IPS DF 4.7 (cell line): ENCODE data around the gene THRB.

Source experiments
- DNase-seq: peaks from one replicate; pipeline ENCODE4 v3.0.0-alpha.2; 2013; ENCODE audit warnings: low spot score; ENCODE audit errors: extremely low read depth

Gene THRB

DNA sequence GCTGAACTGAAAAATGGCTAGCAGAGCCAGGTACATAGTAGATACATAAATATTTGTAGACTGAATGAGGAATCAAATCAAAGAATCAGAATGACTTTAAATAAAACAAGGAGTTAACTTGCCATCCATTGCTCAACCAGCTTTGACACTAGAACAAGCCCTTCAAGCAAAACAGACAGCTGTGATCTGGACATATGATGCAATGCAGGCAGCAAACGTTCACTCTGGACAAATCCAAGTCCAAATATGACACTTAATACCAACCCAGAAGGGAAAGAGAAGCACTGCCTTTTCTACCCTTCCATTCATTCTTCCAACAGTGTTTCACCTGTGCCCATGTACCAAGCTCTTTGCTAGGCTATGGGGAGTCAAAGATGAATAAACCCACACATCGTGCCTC is 4.5 kb downstream of the THRB start:
- DNase-seq: no peak

DNA sequence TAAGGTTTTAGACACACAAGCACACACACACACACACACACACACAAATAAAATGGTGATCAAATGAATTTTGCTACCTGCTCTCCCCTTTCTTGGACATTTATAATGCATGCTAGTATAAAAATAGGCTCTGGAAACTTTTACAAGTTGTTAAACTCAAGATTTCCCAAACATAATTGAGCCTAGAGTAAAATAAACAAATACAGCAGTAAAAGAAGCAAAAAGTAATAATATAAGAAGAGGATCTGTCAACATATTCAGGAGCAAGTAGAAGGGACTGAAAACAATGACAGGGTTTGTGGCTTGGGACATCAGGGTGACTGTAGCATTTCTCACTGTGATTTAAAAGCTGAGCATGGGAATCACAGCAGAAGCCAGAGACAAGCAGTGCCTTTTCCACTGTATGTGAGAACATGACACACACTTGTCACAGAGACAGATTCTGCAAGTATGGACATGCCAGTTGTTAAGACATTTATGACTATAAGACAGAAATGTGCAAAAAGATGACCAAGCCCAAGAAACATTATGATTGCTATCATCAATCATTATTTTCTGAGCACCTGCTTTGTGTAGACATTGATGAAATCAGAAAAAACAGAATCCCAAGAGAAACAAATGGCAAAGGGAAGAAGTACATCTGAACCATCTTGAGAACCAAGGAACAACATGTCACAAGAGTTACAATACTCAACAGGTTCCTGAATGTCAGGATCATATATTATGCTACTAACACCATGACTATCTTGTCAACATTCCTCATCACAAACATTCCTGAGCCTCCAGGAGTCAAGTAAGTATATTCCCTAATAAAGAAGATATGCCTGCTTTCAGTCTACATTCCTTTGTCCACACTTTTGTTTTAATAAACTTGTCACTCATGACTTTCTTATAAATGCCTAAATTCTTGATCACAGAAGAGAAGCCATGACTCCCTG is 7.1 kb downstream of the THRB start:
- DNase-seq: no peak

DNA sequence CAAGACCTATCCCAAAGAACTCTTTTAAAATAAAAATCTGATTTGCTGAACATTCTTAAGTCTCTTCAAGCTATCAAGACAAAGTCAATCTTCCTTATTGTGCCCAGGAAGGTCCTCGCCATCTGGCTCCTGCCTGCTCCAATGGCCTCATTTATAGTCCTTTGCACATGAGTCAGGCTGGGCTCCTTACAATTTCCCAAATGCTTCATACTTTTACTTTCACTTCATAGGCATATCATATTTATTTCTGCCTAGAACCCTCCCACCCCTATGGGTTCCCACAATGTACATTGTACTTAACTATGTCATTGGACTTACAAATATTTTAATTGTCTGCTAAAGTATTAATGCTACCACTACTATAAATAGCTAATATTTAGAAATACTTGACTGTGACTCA is 9.1 kb downstream of the THRB start:
- DNase-seq: no peak

DNA sequence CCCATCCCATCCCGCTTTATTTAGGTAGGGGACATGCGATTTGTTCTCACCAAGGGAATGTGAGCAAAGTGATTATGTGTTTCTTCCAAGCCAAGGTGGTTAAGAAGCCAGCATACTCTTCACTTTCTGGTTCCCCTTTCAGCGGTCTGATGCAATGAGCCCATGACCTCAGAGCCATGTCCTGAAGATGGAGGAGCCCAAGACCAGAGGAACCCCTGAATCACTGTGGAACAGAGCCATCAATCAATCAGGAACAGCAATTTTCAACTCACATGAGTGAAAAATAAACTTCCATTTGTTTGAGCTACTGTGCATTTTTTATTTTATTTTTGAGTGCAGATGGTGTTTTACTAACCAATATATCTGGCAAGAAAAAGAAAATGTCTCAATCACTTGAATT is 10.8 kb downstream of the THRB start:
- DNase-seq: no peak

DNA sequence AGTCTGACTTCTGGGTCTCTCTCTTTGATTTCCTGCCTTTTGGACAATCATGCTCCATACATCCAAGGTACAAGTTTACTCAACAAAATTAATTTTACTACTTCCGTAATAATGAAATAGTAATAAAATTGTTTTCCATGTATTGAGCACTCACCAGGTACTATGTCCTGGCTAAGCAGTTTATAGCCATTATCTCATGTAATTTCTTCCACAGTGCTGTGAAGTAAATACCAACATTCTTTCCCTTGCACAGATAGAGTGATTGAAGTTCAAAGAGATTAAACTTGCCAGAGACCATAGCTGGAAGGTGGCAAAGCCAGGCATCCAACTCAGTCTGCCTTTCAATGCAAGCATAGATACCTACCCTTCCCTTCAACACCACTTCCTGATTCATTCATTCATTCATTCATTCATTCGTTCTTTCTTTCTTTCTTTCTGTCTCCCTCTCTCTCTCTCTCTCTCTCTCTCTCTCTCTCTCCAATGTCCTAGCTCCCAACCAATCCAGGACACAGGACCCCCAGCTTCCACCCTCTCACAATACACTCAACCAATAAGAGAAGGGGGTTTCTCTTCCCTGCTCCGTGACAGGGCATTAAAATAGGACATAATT is 12.4 kb downstream of the THRB start:
- no peak for DNase-seq

DNA sequence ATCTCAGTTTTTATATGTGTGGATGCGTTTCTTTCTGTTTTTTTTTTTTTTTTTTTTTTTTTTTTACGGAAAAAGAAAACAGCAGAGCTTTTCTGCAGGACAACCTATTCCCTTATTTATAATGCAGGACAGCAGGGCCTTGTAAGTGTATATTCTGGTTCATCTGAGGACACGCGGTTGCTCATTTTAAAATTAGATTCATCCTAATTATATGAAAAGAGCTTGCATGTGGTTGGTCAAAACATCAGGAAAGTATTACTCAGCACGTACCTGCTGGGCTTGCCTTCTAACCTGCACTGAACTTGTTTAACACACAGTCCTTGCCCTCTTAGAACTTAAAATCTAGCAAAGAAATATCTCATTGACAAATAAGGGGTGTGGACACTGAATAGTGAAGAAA is 13.5 kb downstream of the THRB start:
- no peak for DNase-seq

DNA sequence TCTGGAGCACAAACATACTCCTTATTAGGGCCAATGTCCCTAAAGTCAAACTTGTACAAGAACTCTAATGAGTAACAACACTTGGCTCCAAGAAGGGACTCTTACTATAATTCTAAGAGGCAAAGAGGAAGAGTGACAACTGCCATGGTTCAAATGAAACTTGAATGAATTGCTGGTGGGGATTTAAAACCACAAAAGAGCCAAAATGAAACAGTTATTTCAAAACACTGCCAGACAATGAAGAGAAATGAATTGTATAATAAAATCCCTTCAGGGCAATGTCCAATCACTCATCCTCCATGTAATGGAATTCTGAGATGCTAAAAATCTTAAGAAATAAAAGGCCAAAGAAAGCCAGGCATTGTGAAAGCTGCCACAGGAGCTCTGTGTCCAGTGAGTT is 14.2 kb downstream of the THRB start:
- DNase-seq: no peak

DNA sequence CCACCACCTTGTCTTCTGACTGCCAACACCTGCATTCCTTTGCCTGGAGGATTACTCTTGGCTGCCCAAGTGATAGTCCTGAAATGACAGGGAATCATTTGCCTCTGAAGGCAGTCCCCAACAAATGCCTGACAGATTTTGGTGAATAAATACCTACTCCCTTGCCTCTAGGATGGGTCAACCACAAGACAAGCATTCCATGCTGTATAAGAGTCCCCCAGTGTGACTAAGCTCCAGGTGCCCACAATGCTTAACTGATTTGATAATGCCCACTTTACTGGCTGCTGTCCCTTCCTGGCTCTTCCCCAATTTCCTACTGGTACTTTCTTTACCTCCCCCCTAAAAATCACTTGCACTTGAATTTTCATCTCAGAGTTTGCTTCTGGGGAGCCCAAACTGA is 14.8 kb downstream of the THRB start:
- no peak for DNase-seq

DNA sequence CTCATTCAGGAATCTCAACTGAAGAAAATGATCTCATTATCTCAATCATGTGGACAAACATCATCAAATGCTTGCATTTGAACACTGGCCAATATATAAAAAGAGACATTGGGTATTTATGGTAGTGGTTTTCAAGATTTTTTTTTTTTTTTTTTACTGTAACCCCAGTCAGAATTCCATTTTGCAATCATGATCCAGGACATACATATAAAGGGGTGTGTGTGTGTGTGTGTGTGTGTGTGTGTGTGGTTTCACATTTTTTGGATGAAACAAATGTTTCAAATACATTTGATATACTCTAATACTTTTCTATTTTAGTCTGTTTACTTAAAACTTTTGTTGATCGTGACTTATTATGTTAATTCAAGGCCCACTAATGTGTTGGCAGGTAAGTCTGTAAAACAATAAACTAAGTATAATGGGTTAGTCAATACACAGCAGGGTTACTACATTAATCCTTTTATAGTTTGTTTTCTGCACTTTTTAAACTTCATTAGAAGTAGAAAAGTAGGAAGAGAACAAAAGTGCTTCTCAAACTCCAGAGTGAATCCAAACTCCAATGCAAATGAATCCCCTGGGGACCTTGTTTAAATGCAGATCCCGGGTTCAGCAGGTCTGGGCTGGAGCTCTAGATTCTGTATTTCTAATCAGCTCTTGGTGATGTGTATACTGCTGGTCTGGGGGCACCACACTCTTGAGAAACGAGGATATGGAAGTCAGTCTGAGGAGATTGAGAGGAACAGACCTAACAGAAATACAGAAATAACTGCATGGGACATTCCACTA is 17.6 kb downstream of the THRB start:
- no peak for DNase-seq

DNA sequence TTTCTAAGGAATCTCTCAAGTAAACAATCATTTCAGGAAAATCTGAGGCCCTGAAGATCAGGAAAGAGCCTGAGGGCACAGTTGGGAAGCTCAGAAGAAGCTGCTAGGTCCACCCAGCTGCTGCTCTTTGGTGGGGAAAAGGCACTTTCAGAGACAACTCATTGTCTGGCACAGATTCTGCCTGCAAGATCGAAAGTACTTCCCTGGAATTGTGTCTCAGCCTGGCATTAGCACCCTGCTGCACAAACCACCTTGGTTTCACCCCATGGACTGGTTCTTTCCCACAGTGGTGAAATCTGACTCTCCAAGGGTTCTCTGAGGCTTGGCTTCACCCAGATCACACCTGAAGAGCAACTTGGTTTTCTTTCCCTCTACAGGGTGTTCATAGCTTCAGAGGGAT is 18.7 kb downstream of the THRB start:
- no peak for DNase-seq

DNA sequence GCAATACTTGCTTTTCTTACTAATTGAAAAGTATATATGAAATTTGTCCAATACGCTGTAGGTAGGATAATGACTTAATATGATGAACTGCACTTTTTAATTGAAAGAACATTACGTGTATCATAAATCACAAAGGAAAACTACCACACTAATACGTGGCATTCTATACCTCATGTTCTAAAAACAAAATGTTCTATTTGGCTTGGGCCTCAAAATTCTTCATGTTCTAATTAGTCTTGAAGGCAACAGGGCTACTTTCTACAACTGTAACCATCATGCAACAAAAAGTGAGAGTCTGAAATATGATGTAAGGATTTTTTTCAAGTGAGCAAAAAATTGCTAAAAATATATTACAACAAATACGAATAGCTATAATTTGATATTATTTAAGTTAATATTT is 19.8 kb downstream of the THRB start:
- DNase-seq: no peak

DNA sequence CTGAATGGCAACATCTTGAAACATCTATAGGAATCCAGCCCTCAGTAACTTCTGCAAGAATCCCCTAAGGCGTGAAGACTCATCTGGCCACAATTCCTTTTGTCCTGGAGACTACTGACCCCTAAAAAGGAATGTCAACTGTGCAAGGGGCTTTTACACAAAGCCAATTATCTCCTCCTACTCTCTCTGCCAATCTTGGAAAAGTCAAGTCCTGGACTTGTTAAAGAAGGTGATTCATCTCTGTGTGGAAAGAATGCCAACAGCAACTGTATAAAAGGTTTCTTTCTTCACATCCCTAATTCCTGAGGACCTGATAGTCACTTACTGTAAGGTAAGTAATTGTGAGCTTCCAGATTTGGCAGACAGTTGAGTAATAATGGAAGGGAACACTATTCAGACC is 22.3 kb downstream of the THRB start:
- no peak for DNase-seq

DNA sequence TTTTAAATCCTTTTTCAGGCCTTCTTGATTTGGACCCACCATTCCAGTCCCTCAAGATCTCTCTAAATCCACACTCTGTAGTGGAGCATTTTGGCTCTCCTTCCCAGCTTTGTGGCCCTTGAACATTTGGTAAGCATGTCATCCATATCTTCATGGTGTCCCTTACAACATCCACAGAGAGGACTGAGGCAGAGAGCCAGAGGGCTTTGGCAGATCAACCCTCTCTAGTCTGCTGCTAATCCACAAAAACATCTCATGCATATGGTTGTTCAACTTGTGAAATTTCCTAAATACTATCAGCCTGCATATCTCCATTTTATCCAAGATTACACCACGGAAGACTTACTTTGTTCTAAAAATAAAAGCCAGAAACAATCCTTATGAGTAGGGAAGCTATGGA is 23.2 kb downstream of the THRB start:
- DNase-seq: no peak

DNA sequence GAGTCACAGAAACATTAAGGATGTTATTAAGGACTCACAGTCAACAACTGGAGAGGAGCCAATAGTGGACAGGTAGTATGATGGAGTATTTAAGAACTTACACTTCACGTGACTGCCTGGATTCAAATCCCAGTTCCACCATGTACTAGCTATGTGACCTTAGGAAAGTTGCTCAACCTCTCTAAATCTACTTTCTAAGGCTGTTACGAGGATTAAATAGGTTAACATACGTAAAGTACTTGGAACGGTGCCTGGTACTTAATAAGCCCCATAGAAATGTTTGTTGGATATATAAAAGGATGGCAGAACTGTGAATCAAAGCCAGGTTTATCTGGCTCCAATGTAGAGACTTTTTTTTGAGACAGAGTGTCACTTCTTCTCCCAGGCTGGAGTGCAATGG is 24.4 kb downstream of the THRB start:
- DNase-seq: no peak

DNA sequence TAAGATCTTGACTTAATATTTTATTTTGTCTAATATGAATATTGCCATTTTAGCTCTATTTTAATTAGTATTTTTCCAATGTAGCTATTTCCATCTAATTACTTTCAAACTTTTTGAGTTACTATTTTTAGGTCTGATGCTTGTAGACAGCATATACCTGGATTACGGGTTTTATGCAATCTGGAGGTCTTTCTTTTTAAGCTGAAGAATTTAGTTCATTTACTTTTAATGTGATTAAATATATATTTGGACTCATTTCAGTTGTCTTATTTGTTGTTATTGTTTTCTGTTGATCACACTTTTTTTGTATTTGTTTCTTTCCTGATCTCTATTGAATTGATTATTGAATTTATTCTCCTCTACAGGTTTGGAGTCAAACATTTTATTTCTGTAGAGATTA is 30.3 kb downstream of the THRB start:
- DNase-seq: no peak

DNA sequence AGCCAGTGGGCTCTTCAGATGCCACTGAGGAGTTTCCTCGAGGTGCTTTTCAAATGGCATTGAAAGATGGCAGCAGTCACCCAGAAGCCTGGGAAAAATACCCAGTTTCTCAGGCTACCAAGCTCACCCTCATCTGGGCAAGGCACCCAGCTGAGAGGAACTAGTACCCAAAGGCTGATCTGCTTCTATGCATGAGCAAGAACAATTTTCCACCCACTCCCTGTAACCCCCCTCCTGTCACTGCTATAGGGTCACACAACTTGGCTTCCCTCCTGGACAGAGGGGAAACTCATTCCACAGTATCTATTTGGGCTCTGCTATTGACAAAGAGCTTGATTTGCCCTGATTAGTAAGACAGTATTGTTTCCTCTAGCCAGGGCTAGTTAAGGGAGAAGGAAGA is 31.9 kb downstream of the THRB start:
- DNase-seq: no peak

DNA sequence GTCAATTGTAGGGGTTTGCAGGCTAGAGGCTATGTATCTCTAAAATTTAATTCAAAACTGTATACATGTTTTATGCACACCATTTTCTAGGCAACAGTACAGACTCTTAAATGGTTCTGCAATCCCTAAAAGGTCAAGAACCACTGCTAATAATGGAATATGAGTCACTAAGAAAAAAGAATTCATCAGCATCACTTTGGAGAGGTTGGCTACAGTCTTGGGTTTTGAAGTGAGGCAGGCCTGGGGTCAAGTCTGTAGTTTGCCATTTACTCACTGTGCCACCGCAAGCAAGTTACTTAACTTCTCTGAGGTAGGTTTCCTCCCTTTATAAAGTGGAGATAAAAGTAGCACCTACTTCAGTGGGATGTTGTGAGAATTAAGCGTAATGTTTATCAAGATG is 33.7 kb downstream of the THRB start:
- no peak for DNase-seq

DNA sequence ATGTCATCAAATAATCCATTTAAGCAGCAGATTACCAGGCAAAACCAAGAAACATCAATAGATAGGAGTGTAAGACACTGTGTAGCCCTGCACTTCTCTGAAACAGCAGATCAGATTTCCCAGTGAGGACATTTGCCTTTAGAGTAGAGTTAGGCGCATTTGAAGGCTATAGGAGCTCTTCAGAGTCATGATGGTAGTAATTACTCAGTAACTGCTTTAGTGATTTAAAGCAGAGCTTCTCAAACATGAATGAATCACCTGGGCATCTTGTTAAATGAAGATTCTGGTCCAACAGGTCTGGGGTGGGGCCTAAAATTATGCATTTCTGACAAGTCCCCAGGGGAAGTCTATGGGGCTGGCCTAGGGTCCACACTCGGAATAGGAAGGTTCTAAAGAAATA is 36.9 kb downstream of the THRB start:
- DNase-seq: no peak

DNA sequence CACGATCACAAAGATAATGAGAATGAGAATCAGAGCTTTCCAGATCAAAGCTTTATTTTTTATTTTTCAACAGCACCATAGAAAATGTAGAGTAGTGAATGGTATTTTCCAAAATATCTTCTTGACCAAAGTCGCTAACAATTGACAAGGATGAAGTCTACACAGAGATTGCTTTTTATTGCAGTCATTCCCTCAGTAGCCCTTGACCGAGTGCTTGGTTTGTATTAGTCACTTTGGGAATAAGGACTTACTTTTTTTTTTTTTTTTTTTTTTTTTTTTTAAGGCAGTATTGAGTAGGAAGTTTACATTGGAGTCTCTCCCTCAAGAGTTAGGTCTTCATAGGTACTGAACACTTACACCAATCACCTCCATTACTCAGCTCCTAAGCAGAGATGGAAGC is 39.8 kb downstream of the THRB start:
- no peak for DNase-seq

DNA sequence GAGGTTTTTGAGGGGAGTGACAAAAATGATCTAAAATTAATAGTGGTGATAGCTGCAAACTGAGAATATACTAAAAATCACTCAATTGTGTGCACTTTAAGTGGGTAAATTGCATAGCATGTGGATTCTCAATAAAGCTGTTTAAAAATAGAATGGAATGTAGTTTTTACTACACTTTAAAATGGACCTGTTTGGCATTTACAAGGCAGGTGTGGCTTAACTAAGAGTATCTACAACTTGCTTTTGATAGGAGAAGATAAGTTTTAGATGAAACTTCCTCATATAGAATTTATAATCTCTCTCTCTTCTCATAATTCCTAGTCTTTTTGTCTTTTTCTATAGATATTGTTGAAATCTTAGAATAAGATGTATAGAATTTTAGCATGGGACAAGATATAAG is 40.3 kb downstream of the THRB start:
- no peak for DNase-seq

DNA sequence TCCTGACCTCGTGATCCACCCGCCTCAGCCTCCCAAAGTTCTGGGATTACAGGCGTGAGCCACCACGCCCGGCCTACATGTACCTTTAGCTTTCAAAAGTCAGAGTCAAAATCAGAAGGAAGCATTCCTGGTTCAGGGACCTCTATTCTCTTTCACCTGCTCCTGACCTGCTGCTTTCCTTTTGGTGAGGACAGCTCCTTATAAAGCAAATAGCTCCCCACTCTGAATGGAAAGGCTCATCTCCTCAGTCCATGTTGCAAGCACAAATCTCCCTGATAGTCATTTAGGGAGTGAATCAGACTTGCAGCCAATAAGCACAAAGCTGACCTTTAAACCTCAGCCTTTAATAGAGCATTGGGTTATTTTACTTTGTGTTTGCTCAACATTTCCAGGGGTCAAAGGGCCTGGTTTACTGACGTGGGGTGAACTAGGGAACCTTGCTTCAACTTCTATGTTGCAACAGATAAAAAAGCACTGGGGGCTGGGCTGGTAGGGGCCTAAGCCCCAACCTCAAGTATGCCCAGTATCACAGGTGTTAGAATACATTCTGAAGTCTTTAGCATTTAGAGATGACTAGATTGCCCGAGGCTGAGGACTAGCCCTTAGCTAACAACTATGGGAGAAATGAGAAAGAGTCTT is 43.1 kb downstream of the THRB start:
- no peak for DNase-seq
